Fibroblast of lung (primary cell): ENCODE measurements around the gene SFTPB.

Source experiments
- CTCF ChIP-seq, 2 donors: IDR thresholded peaks in 1 of 2; conservative IDR thresholded peaks in 1 of 2; 1 replicate in 1 of 2; 2 replicates in 1 of 2; pipeline ENCODE4 v1.5.1; 2011 to 2012; ENCODE audit warnings: low read length in 2 of 2, control low read depth in 1 of 2, inconsistent platforms in 1 of 2, low read depth in 1 of 2, mild to moderate bottlenecking in 1 of 2
- EZH2 ChIP-seq: IDR thresholded peaks from 2 replicates; pipeline ENCODE4 v1.5.1; 2012; ENCODE audit warnings: low read length, control low read depth, mild to moderate bottlenecking; ENCODE audit errors: missing control alignments

- TF ChIP-seq CTCF (conservative IDR thresholded peaks at IDR 0.05 in 1 of 2, IDR thresholded peaks at IDR 0.05 in 1 of 2; ENCODE audit: low read depth in 1 of 2, low read length in 2 of 2): no peak
- TF ChIP-seq EZH2: no peak
Measured at GRCh38 chr2:85674417-85674816, 6.4 kb upstream of the SFTPB start.
